Suprapubic skin (tissue), 4 donors: Measurements from ENCODE around the gene SS18L1. TPM values are rescaled to one million over a fixed set of nuclear protein-coding genes. Genes with fewer than 3 reads are reported as not detected.
A peak's percentile ranks its signal among the peaks of the same experiment; 100 is the strongest.

Experiments used
- DNase-seq, 2 donors: peaks; one replicate each; pipeline ENCODE4 v3.0.0-alpha.2; 2019; ENCODE audit warnings: low spot score in 2 of 2
- H3K27ac ChIP-seq: fragments of 200-600 bp; sonication (generic); one replicate; pipeline ENCODE4 v1.5.1; 2019
- H3K27me3 ChIP-seq: fragments of 200-600 bp; sonication (generic); one replicate; pipeline ENCODE4 v1.5.1; 2019
- H3K36me3 ChIP-seq: fragments of 200-600 bp; sonication (generic); one replicate; pipeline ENCODE4 v1.5.1; 2019
- H3K4me1 ChIP-seq: fragments of 200-600 bp; sonication (generic); one replicate; pipeline ENCODE4 v1.5.1; 2019
- H3K4me3 ChIP-seq: fragments of 200-600 bp; sonication (generic); one replicate; pipeline ENCODE4 v1.5.1; 2019; ENCODE audit warnings: mild to moderate bottlenecking
- H3K9me3 ChIP-seq: fragments of 200-600 bp; sonication (generic); one replicate; pipeline ENCODE4 v1.5.1; 2019
- CTCF ChIP-seq, 2 donors: fragments of 200-600 bp in 1 of 2; fragments of 450-650 bp in 1 of 2; sonication (generic) in 1 of 2; IDR thresholded peaks; one replicate each; pipeline ENCODE4 v1.5.1; 2016 to 2019; ENCODE audit warnings: antibody characterized with exemption in 2 of 2, mild to moderate bottlenecking in 1 of 2, moderate library complexity in 1 of 2
- EP300 ChIP-seq: sonication (generic); formaldehyde crosslinking; IDR thresholded peaks from one replicate; pipeline ENCODE4 v1.6.1; 2017; ENCODE audit warnings: antibody characterized with exemption
- POLR2A ChIP-seq, 2 donors: fragments of 450-650 bp; IDR thresholded peaks; one replicate each; pipeline ENCODE4 v1.6.1; 2017; ENCODE audit warnings: antibody characterized with exemption in 2 of 2, mild to moderate bottlenecking in 2 of 2, moderate library complexity in 2 of 2
- POLR2AphosphoS5 ChIP-seq, 3 donors: sonication (generic); formaldehyde crosslinking; IDR thresholded peaks; one replicate each; pipeline ENCODE4 v1.6.1; 2017; ENCODE audit warnings: antibody characterized with exemption in 3 of 3
- whole genome bisulfite sequencing: methylation state at CpG from one replicate; pipeline ENCODE4 v1.1.5; 2018; 5-methylcytosine and 5-hydroxymethylcytosine counted together
- total RNA-seq, 4 donors: library from RNA; depleted of rRNA; stranded (reverse); fragments of >200 nt; gene quantifications; one replicate each; pipeline ENCODE4 v1.1.0, GENCODE V29; 2016

Gene SS18L1
- total RNA-seq, 4 donors from 2014 or later = 23.3 to 81.1 (median 26.9) TPM

GRCh38 chr20:62219992-62220665 lies 76.6 kb downstream of the SS18L1 start, which contains the start of gene HRH3:
HRH3 (minus strand) TSS chr20:62220278; CDS start chr20:62219970, 308 bp downstream.
- 2% methylated on average over 15 of the region's 84 CpGs for WGBS
- Histone ChIP-seq H3K9me3 (no peaks in the 10 kb centered on the region), H3K4me3 (peak within 1 kb of the TSS; percentile 44), H3K36me3 (no peaks in the 10 kb centered on the region), H3K4me1 (peaks cover 25% of the 10 kb centered on the region), H3K27me3 (peaks cover 100% of the 10 kb centered on the region), H3K27ac (no peak within 1 kb of the TSS)
- TF ChIP-seq POLR2A (IDR thresholded peaks at IDR 0.05) (no peak), CTCF (IDR thresholded peaks at IDR 0.05) (no peak), EP300 (no peak), POLR2AphosphoS5 (IDR thresholded peaks at IDR 0.05) (no peak)
- no peak for DNase-seq

GRCh38 chr20:62220666-62221568 lies 77.3 kb downstream of the SS18L1 start:
- 6% methylated on average over 14 of the region's 46 CpGs for WGBS
- no peak overlapping the region for H3K27ac ChIP-seq
- H3K9me3 ChIP-seq = no peaks in the 10 kb centered on the region
- H3K4me3 ChIP-seq = peak overlapping the region; percentile 44
- TF ChIP-seq EP300 (no peak), CTCF (IDR thresholded peaks at IDR 0.05) (no peak), POLR2A (IDR thresholded peaks at IDR 0.05) (no peak), POLR2AphosphoS5 (IDR thresholded peaks at IDR 0.05) (no peak)
- peaks cover 96% of the 10 kb centered on the region for H3K27me3 ChIP-seq
- peaks cover 25% of the 10 kb centered on the region for H3K4me1 ChIP-seq
- H3K36me3 ChIP-seq = no peaks in the 10 kb centered on the region
- DNase-seq = no peak

GRCh38 chr20:62222266-62222850 lies 78.8 kb downstream of the SS18L1 start:
- 82% methylated on average over 7 of the region's 18 CpGs for WGBS
- Histone ChIP-seq H3K27ac (no peak overlapping the region), H3K36me3 (no peaks in the 10 kb centered on the region), H3K9me3 (no peaks in the 10 kb centered on the region), H3K4me1 (peaks cover 33% of the 10 kb centered on the region), H3K27me3 (peaks cover 94% of the 10 kb centered on the region), H3K4me3 (no peak overlapping the region)
- no peak for TF ChIP-seq POLR2A (IDR thresholded peaks at IDR 0.05)
- no peak for TF ChIP-seq CTCF (IDR thresholded peaks at IDR 0.05)
- TF ChIP-seq EP300 = no peak
- no peak for TF ChIP-seq POLR2AphosphoS5 (IDR thresholded peaks at IDR 0.05)
- no peak for DNase-seq

- WGBS = 82% methylated on average over 7 of the region's 13 CpGs
Measured at GRCh38 chr20:62222972-62223371, 79.4 kb downstream of the SS18L1 start.

GRCh38 chr20:62223571-62223970 lies 80.0 kb downstream of the SS18L1 start:
- Histone ChIP-seq H3K36me3 (no peaks in the 10 kb centered on the region), H3K4me3 (no peak overlapping the region), H3K4me1 (peaks cover 41% of the 10 kb centered on the region), H3K27me3 (peaks cover 91% of the 10 kb centered on the region), H3K27ac (no peak overlapping the region), H3K9me3 (no peaks in the 10 kb centered on the region)
- no peak for DNase-seq
- WGBS = 82% methylated on average over 2 of the region's 9 CpGs
- TF ChIP-seq POLR2A (IDR thresholded peaks at IDR 0.05) = no peak
- no peak for TF ChIP-seq EP300

More at GRCh38 chr20:62222972-62223371, 79.4 kb downstream of the SS18L1 start:
- no peak for DNase-seq
- Histone ChIP-seq H3K27me3 (peaks cover 92% of the 10 kb centered on the region), H3K27ac (no peak overlapping the region), H3K4me1 (peaks cover 37% of the 10 kb centered on the region), H3K4me3 (no peak overlapping the region), H3K36me3 (no peaks in the 10 kb centered on the region), H3K9me3 (no peaks in the 10 kb centered on the region)
- TF ChIP-seq EP300 (no peak), POLR2A (IDR thresholded peaks at IDR 0.05) (no peak)
